GM18873 (cell line): Measurements from ENCODE around the gene FSTL4.
"Not testable (repeated sequence)": the region's sequence is repeated elsewhere in the genome, so short reads cannot be mapped to it uniquely, and the experiment has no call there.

Experiments used
- ATAC-seq: cut with Tn5 transposase; IDR thresholded peaks from one replicate; pipeline ENCODE4 v1.9.1; 2021; ENCODE audit warnings: mild to moderate bottlenecking, moderate library complexity, moderate number of reproducible peaks; ENCODE audit not compliant: unreplicated experiment, low FRiP score

FSTL4 gene

GRCh38 chr5:133409210-133409674, 203.1 kb downstream of the FSTL4 start:
- no peak for ATAC-seq

DNA sequence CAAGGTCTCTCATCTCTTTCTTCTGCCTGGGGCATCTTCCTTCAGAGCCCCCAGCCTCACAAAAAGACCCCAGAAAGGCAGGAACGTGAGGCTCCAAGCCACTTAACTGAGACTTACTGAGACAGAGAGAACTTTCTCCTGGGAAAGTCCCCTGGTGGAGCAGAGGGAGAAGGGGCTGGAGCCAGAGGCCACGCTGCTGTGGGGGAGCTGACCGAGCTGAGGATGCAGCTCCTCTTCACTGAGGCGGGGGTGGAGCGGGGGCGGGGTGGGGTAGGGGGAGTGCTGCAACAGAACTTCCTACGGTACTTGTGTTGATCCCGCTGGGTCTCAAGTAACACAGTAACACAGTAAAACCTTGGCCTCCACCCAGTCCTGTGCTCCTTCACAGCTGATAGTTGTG, 204.0 kb downstream of the FSTL4 start:
- no peak for ATAC-seq

DNA sequence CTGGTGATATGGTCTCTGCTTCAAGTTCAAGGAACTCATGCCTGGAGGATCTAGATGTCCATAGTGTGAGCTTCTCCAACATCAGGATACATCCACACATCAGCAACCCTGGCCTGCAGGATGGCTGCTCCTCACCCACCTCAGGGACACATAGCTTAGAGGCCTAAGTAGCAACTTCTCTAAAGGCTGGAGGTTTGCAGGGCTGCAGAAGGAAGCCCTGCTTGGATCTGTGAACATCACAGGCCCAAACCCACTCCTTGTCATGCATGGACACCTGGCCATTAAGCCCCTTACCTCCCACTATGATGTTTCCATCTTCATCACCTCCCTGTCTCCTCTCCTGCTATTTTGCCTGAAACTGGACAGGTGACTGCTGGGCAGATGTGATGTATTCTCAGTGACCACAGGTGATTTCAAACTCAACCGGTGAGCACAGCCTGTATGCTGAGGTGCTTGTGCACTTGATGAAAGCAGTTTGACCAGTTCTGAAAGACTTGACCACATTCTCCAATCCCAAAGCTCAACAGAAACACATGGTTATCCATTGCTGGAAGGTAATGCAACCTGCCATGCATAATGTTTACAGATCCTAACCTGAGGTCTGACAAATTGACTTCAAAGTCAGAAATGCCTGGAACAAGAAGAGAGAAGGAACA, 205.2 kb downstream of the FSTL4 start:
- no peak for ATAC-seq

GRCh38 chr5:133406208-133406976, 205.9 kb downstream of the FSTL4 start:
- ATAC-seq = no peak

DNA sequence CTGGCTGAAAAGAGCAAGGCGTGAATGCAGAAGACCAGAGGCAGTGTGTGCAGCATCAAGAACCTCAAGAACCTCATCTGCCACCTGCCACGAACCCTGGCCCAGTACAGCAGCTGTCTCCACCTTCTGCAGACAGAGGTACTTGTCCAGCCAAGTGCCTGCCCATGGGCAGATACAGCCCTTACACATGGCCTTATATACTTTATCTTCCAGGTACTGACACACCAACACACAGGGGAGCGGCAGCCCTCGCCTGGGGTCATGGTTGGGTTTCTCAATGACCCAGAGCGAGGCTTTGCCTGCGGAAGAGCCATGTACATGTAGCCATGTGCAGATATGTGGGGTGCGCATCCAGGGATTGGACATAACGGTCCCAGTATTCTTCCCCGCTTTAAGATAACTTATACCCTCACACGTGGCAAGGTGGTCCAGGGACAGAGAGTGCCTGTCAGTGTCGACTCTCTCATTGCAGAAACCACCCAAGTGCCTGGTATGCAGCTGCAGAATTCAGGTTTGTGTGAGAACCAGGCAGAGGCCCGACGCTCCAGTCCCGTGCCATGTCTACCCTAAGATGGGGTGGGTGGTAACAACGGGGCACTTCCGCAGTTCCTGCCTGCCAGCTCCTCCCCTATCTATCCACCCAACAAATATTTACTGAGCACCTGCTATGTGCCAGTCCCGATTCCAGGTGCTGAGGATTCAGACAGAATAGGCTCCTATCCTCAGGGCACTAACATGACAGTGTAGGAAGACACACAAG, 206.9 kb downstream of the FSTL4 start:
- ATAC-seq = no peak

DNA sequence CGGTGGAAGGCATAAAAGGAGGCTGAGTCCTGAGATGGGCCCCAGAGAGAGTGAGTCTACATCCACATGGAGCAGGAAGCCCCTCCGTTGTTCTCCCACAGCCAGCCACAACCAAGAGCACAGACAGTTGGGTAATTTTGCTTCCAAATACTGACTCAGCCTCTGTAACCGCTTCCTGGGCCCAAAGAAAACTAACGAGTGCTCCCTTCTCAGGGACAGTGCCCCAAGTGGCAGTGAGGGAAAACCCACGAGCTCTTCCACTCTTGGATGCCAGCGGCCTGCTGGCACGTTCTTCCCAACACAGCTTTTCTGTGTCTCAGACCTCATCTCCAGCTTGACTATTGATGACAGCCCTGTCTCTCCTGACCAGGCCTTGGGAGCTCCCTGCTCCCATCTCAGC, 207.6 kb downstream of the FSTL4 start:
- ATAC-seq = no peak

- no peak for ATAC-seq
Observed at GRCh38 chr5:133403741-133404364, 208.5 kb downstream of the FSTL4 start.

GRCh38 chr5:133402775-133403174, 209.6 kb downstream of the FSTL4 start:
- no peak for ATAC-seq

DNA sequence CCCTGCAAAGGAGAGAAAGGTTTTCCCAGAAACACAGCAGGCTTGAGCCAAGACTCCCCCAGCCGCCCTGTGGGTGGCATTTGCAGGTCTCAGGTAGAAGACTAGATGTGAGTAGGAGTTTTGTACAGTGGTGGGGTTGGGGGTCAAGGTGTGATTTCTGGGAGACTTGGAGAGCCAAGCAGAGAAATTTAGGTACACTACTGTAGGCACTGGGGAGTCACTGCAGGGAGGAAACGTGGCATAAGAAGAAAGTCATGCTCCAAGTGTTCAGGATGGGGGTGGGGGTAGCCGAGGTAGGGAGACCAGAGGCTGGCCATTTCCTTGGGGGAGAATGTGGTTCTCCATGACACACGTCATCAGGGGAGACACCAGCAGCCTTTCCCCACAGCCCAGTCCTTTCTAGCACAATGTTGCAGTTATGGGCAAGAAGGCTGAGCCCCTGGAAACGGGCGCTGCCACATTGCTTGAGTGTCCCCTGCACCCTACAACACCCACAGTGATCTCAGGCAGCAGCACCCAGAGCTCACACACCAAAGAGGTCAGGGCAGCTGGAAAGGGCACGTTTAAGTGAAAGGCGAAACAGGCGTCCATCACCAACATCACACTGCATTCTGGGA, 210.5 kb downstream of the FSTL4 start:
- no peak for ATAC-seq

GRCh38 chr5:133400831-133401351, 211.4 kb downstream of the FSTL4 start:
- ATAC-seq = no peak

DNA sequence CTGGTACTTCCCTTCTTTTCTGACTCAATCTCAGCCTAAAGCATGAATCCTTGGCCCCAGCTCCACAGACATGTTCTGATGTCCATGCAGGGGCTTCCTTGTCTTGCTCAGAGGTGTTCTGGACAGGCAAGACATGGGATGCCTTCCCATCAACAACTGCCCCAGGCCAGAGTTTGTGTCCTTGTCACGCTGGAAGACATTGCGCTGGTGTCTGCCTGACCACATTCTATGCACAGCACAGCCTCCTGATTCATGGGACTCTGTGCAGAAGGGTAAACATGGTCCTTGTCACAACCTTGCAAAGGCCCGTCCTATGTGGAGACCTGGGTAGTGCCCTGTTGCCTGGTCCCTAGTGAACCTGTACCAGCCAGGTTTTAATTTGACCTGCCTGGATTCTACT, 212.2 kb downstream of the FSTL4 start:
- no peak for ATAC-seq

DNA sequence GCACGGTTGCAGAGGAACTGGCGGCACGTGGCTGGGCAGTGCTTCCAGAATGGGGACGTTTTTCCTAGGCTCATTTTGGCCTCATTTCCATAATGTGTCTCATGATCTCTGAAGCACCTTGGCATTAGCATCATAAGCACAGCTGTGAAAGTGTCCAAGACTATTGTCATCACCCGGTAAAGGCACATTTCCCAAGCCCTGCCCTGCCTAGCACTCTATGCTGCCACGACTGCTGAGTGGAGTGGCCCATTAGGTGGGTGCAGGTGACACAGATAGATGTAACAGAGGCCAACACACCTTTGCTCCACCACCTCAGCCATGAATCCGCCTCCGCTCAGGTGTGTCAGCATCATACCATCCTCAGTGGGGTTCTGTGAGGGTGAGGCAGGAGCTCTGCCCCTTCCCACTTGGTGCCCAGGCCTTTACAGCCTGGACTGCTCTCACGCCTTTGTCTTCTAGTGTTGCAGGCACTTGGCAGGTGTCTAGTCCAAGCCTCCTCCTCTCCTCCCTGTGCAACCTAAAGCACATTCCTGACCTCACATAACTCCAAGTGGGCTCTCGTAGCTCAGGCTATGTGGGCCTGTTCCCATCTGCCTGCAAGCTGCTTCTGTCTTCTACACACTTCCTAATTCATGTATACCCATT, 213.0 kb downstream of the FSTL4 start:
- ATAC-seq = no peak

DNA sequence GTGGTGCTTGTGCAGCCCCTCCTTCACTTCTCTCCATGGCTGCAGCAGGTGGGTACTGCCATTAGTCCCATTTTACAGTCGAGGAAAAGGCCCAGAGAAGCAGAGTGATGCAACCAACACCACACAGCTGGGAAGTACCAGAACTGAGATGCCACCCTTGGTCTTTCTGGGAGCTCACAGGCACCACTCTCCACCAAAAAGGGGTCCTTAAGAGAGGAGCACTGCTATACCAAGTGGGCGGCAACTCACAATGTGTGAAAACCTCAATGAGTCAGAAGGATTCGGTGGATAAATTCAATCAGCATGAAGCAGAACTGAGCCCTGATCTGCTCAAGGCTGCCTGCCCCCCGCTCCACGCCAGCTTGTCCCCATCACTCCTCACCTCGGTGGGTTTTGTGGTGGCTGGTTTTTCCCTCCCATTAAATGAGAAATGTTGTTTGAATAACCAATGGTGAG, 213.7 kb downstream of the FSTL4 start:
- no peak for ATAC-seq

DNA sequence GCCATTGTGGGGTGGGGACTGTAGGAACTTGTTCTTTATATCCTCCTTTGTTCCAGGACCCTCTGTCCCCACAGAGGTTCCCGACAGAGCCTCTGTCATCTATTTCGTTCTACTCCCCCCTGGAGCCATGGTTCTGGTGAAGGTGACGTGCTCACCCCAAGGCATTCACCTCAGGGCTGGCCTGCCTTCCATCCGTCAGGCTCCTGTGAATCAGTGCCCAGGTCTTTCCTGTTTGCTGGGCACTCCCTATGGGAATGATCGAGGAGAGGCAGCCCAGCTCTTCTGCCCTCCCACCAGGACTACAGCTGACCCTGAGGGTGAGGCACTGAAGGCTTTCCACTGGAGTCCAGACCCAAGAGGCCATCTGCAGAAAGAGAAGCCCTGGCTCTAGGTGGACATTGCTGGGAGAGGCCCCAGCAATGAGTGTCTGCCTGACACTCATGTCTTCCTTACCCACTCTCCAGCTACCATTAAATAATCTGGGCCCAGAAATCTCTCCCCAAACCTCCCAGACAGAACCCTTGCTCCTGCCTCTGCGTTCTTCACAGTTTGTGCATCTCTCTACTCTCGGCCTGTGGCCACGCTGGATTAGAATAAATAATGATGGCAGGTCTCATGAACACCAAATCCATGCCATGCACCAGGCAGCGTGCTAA, 214.2 kb downstream of the FSTL4 start:
- no peak for ATAC-seq

GRCh38 chr5:133397348-133397747, 215.0 kb downstream of the FSTL4 start:
- ATAC-seq = no peak

- ATAC-seq = no peak
Observed at GRCh38 chr5:133396814-133397213, 215.5 kb downstream of the FSTL4 start.

DNA sequence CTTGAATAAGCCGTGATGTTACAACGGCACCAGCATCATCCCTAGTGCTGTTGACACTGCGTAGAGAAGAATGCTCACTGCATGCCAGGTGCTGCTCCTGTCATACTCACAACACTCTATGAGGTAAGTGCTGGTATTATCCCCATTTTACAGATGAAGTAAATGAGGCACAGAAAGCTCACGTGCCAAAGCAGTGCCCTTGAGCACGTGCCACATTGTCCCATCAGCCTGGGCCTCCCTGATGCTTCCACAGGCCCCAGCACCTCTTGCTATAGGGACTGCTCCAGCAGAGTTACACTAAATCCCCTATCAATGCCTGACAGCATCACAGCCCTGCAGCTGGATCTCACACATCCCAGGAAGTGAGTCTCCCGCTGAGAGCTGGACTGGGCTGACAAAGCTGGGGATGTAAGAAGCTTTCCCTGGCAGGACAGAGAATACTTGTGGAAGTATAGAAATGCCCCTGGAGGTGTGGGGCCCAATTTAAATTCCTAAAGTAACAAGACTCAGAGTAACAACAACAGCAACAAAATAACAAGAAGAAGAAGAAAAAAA, 216.1 kb downstream of the FSTL4 start:
- no peak for ATAC-seq

GRCh38 chr5:133395207-133395606, 217.1 kb downstream of the FSTL4 start:
- ATAC-seq = not testable (repeated sequence)

DNA sequence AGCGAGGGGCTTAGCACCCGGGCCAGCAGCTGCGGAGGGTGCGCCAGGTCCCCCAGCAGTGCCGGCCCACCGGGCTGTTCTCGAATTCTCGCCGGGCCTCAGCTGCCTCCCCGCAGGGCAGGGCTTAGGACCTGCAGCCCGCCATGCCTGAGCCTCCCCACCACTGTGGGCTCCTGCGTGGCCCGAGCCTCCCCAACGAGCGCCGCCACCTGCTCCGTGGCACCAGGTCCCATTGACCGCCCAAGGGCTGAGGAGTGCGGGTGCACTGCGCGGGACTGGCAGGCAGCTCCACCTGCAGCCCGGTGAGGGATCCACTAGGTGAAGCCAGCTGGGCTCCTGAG, 217.9 kb downstream of the FSTL4 start:
- ATAC-seq = not testable (repeated sequence)
